Activated CD8-positive, alpha-beta memory T cell treated with anti-CD3 and anti-CD28 coated beads for 1 hour (primary cell): Measurements from ENCODE around the gene DTNA.
"Not testable (repeated sequence)": the region's sequence is repeated elsewhere in the genome, so short reads cannot be mapped to it uniquely, and the experiment has no call there.

Experiments
- DNase-seq, 2 donors: peaks; one replicate each; pipeline ENCODE4 v3.0.0-alpha.2; 2020; ENCODE audit warnings: low read depth in 1 of 2; ENCODE audit errors: extremely low read depth in 1 of 2

DTNA gene

DNA sequence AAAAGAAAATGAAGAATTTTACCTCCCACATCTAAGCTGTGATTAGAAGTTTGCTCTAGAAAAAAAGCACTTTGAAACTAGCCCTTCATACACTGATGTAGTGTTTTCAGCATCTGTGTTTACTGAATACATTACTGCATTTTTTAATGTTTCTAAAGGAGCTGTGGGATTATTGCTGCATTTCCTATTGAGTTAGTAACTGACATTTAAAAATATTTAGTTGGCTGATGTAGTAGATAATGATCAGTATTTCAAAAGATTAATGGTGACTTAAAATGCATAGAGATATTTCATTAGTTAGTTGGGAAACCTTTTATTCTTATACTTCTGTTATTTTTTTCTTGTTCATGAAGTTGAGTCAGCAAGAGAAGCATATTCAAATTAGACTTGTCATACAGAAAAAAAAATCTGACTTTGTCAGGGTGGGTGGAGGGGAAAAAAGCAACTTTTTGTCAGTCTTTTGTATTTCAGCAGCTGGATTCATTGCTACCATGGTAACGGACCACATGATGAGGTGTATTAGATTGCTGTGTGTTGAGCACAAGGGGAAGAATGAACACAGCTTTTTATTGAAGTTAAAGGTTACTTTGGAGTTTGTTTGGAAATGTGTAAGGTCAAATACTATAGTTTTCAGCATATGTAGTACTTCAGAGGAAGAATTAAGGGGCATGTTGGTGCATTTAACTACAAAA is at the start of gene DTNA:
TSS of gene DTNA (plus strand) at position 549 of the 692 bp plus-strand sequence. CDS start 45,679 bp downstream, outside the sequence.
- no peak for DNase-seq

DNA sequence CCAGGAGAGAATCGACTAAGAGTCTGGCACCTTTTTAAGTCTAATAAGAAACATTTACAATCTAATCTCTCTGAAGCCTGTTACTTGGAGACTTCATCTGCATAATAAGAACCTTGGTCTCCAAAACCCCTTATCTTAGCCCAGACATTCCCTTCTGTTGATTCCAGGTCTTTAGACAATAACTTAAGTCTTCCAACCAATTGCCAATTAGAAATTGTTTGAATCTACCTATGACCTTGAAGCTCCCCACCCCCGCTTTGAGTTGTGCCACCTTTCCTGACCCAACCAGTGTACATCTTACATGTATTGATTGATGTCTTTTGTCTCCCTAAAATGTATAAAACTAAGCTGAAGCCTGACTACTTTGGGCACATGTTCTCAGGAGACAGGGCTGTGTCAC is 49.5 kb upstream of the DTNA start:
- no peak for DNase-seq

DNA sequence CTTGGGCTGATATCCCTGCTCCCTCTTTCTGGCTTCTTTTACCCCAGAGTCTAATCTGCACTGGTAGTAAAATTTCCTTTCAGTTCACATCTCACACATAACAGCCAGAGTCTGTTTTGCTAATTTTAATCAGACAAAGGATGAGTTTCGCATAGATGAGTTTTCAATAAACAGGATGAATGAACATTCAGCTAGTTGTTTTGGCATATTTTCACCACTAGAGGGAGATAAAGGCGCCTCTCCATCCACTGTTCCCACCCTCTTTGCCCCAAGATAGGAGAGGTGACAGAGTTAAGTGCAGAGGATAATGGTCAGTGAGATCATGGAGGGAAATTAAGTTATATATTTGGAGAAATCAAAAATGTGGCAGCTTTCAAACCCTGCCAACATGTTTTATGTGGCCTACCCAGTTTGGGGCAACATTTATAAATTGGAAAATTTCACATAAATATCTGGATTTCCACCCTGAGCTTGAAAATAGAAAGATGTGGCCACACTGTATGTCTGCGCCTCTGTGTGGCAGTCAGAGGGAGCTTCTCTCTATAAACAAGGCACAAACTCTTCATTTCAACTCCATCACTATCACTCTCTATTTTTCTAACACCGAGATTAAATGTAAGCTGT is 48.5 kb upstream of the DTNA start:
- no peak for DNase-seq

DNA sequence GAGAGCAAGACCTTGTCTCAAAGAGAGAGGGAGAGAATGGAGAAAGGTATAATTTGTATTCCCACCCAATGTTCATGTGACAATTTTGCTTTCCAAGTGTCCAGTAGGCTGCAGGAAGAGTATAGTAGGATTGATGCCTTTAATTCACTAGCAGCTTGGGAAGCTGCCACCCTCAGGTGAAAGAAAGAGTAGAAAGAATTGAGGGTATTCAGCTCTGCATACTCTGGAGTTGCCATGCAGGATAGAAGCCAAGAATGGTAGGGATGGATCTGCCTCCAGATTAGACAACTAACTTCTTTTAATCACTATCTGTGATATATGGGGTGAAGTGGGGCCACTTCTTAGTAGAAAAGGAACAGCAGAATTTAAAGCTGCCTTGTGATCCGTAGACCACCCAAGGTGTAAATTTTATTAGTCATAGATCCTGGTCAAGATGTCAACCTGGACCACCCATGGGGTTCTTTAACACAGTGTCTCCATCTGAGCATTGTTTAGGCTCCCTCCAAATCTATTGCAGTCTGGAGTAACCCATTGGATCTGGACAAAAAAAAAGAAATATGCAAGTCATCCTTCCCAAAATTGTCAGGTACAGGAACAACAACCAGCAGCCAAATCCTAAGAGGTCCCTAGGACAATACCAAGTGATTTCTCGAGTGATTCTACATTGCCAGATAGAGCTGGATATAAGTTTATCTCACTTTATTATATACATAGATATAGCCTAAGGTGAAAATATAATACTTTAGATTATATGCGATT is 33.1 kb upstream of the DTNA start:
- DNase-seq = no peak

DNA sequence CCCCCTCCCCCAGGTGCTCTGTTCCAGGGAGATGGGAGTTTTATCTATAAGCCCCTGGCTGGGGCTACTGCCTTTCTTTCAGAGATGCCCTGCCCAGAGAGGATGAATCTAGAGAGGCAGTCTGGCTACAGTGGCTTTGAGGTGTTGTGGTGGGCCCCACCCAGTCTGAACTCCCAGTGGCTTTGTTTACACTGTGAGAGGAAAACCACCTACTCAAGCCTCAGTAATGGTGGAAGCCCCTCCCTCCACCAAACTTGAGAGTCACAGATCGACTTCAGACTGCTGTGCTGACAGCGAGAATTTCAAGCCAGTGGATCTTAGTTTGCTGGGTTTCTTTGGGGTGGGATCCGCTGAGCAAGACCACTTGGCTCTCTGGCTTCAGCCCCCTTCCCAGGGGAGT is 20.3 kb upstream of the DTNA start:
- not testable (repeated sequence) for DNase-seq

DNA sequence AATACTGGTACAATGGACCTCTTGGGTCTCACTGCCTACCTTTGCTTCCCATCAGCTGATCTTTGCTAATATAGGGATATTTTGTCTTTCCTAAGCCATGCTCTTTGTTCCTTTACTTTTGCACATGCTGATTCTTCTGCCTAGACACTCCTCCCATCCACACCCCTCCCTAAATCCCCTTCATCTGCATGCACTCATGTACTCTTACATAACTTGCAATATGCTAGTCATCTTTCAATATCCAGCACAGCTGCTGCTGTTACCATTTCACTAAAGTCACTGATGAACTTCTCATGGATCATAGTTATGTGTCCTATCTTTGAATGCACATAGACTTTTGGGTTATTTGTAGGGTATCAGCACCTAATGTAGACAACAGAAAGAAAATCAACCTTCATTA is 18.5 kb upstream of the DTNA start:
- no peak for DNase-seq

DNA sequence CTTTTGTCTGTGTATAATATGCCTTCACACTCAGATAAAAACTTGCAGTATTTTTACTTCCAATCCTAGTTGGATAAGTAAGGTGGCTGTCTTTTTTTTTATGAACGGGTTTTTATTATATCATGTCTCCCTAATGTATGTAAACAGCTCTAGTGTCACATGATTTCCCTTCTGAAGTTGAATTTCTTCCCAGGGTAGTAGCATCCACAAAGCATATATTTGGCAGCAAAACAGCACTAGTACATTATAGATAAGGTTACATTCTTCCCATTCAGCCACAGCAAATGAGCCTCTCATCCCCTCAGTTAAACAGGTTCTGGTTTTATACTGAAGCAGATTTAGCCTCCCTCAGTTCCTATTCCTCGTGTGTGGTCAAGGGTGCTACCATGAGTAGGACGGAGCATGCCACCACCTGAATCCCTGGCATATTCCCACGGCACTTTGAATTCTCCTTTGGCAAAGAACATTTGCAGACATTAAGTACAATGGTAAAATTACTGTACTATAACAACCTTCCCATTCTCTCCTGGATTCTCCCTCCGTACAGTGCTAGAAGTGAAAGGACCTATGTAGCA is 15.4 kb upstream of the DTNA start:
- no peak for DNase-seq

DNA sequence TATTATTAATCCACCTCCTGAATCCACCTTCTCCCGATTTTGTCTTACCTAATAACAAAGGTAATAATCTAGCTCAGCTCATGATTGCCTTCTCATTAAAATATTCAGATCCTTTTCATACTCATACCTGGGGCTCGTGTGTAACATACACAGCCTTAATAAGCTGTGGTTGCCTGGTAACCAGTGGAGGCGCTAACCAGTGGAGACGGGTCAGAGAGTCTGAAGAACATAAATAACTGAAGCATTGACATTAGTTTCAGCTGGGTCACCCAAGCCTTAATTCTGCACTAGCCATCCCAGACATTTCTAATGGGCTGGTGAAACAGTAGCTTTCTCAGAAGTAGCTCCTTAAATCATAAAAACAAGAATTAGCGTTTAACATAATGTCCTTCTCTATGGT is 14.8 kb upstream of the DTNA start:
- no peak for DNase-seq

DNA sequence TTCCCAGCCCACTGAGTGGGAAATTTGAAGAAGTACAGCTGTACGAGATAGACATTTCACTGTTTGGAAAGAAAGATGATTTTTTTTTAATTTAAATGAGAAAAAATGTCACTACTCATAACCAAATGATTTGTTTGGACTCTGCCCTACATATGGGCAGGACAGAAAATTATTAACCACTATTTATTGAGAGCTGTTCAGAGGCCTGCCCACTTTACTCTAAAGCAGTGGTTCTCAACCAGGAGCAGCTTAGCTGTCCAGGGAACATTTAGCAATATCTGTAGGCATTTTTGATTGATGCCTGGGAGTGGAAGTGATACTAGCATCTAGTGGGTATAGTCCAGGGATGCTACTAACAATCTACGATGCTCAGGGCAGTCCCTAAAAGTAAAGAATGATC is 13.4 kb upstream of the DTNA start:
- DNase-seq = no peak

DNA sequence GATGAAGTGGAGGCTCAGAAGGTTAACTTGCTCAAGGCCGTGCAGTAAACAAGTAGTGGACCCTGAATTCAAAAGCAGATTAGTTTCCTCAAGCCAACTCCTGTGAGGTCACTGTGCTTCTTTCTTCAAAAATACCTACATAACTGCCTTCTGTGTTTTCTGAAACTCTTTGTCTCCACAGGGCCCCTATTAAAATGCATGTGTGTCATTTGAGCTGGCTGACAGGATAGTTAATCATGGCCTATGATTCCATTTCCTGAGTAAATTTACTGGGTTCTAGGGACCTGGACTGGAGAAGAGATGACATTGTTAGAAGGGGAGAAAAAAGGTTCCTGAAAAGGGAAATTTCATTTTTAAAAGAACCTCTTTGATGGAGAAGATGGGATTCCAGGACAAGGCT is 12.9 kb upstream of the DTNA start:
- no peak for DNase-seq

DNA sequence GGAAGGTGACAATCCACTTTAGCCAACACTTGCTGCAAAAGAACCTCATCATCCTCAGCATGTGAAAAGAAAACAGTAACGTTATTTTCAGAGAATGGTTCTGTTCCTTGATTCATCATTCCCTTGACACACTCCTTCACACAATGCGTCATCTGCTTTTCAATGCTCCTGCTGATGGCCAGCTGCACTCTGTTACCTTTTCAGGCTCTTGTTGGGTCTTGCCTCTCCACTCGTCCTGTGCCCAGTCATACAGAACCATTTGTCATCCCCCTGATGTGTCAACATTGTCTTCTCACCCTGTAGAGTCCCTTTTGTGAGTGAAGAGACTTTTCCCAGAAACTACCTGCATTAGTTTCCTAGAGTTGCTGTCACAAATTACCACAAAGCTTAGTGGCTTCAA is 12.2 kb upstream of the DTNA start:
- DNase-seq = no peak

DNA sequence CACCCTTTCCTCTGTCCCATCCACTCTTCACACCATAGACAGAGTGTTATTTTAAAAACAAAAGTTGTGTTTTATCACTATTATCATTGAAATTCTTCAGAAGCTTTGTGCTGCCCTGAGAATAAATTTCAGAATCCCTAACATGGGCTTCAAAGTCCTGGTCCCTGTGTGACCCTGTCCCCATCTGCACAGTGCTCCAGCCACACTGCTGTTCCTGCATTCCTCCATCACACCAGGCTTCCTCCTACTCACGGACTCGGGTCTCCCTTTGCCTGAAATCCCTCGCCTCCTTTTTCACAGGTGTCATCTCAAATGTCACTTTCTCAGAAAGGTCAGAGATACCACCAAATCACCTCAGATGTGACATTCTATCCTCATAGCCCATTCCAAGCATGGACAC is 8.2 kb upstream of the DTNA start:
- no peak for DNase-seq

DNA sequence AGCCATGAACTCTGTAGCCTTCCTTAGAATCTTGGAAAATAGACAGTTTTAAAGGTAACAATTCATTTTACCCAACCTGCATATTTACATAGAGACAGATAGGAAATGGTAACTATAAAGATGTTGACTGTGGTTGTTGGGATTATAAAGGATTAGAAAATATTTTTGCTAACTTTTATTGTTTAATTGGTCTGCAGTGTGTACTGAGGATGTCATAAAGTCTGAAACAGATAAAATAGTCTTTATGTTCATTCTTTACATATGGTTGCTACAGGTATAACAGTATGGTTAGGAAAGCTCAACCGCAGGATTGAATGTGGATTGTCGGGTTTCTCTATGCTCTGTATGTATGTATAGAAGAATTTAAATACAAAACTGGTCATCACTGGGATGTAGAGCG is 7.3 kb upstream of the DTNA start:
- DNase-seq = no peak

DNA sequence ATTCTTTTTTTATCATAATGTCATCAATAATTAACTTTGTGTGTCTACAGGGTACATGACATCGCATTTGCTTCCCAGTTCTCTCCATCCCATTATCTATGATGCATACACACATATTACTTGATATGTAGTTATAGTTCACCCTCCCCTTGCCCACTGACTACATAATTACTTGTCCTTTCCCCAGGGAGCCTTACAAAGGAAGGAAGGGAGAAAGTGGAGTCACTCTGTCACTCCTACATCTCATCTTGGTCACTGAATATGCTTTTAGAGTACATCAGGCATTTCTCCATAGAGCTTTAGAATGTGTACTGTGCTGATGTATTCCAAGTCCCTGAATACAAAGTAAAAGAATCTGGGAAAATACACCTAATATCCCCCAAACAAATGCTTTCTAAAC is 6.0 kb upstream of the DTNA start:
- no peak for DNase-seq

DNA sequence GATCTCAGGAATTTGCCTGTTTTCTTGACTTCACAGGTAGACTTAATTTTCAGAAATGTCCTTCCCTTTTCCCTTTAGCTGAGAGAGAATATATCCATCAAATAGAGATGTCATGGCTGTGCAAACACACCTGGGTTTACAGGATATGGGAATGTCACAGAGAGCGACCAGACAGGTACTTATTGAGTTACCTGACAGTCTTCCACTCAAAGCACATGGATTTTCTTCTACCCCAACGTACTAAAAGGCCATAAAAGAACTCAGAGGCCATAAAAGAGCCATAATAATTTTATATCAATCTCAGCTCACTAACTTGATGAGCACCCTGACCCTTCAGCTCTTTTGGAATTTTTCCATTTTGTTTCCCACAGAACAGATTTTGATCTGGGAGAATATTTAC is 5.3 kb upstream of the DTNA start:
- DNase-seq = no peak

DNA sequence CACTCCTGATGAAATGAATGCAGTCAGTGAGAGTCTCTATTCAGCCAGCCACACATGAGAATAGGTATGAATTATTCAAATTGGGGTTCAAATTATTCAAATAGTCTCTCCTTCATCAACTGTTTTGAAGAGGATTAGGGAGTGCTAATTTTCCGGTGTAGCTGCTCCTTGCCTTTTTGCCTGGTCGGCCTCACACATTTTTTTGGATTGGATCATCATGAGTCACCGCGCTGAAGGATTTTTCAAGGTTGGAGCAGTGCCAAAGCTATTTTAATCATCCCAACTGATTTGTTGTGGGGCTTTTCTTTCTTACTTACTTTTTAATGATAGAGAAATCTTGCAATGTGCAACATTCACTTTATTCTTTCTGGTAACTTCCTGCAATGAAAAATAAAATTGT is 2.4 kb upstream of the DTNA start:
- DNase-seq = no peak

DNA sequence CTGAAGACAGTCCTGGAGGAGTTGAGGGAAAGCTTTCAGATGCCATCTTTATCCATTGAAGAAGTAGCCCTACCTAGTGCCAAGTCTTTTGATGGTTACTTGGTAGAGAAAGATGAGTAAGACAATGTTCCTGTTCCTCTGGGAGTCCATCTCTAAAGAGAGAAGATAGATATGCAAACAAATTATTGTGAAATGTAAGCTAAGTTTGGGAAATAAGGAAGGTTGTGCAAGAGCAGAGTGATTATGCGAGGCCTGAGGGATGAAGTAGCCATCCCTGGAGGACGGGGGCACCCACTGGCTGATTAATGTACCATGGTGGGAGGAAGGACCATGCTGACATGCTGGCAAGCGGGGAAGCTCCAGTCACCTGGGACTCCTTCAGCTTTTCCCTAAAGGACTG is 994 bp upstream of the DTNA start:
- no peak for DNase-seq

DNA sequence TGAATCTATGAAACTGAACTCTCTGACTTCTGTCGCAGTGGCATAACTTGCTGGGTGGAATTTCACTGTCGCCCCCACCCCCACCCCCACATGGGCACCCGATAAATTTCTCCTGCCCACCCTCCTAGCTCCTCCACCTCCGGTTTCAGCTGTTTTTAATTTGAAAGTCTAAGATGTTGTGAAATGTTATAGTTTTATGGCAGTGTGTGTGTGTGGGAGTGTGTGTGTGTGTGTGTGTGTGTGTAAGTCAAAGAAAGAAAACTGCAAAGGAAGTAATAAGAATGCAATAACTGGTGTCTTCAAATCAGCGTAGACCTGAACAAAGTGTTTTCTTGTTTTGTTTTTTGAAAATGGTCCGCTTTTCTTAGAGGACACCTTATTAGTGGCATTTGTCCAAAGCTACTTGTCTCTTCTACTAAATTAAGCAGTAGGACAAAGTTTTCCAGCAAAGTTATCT is 388 bp downstream of the DTNA start:
- DNase-seq = no peak

DNA sequence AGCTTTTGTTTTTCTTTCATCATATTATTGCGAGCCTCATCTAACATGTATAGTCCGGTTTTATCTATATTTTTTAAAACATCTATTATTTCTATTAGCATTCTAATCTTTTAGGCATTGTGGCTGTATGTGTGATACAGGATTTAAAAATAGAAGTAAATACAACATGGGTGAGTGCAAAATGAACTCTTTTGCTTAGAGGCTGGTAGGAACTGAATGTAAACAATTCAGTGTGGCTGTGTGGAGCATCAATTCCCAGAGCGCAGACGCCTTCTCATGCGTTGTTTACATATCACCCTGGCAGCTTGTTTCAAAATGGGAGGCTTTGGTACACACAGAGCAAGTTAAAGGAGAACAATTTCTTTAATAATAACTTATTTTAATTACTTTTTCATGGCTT is 836 bp downstream of the DTNA start:
- no peak for DNase-seq

DNA sequence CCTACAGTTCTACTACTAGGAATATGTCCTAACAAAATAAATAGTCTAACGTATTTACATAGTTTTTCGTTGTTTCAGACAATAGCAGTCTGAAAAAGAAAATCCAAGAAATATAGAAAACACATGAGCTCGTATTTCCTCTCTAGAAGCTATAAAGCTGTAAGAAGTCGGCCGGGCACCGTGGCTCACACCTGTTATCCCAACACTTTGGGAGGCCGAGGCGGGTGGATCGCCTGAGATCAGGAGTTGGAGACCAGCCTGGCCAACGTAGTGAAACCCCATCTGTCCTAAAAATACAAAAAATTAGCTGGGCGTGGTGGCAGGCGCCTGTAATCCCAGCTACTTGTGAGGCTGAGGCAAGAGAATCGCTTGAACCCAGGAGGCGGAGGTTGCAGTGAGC is 6.0 kb downstream of the DTNA start:
- DNase-seq = not testable (repeated sequence)

DNA sequence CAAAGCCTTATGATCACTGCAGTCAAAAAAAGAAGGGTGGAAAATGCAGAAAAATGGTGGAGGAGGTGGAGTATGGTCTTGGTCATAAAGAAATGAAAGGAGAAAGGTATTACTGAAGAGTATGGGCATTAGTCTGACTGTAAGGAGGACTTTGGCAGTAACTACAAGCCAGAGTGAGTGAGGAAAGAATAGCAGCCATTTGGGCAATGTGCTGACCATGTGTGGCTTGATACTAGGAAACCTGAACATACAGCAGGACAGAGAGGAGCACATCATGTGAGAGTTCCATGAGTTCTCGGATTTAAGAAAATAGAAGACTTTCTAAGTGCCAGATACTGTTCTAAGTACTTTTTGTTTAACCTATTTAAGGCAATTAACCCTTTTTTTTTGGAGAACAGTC is 8.5 kb downstream of the DTNA start:
- no peak for DNase-seq

DNA sequence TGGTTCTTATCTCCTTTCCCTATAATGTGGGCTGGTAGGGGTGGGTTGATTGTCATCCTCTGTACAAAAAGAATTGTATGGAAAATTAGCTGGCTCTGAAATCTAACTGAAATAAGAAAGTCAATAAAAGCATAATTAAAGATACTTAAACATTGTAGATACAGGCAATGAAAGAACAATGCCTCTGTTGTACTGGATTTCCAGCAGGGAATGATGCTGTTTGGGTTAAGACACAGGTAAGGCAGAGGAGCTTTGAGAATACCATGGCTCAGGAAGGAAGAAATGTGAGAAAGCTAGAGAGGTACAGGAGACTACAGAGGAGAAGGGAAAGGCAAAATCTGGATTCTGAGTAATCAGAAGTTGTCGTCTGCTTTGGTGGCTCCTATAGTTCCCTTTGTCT is 10.1 kb downstream of the DTNA start:
- no peak for DNase-seq
